Measurements from ENCODE around the gene PDE7B.

- TF ChIP-seq CTCF (IDR thresholded peaks at IDR 0.05) (no peak), POLR2A (IDR thresholded peaks at IDR 0.05) (no peak)
These were observed 228.4 kb downstream of the PDE7B start for GRCh38 chr6:136079701-136080565.

Measured in Peyer's patch (tissue), 4 donors.